Fibroblast of villous mesenchyme (primary cell): Measurements from ENCODE around the gene VEPH1. TPM values are rescaled to one million over a fixed set of nuclear protein-coding genes. Genes with fewer than 3 reads are reported as not detected.

Experiments
- DNase-seq: peaks from one replicate; pipeline ENCODE4 v3.0.0-alpha.2; 2010; ENCODE audit warnings: low read depth
- H3K4me3 ChIP-seq: 2 replicates; pipeline ENCODE4 v1.5.1; 2011; ENCODE audit warnings: low read depth, mild to moderate bottlenecking, low read length
- total RNA-seq: library from RNA; depleted of rRNA; stranded (reverse); fragments of >200 nt; gene quantifications from 2 replicates; pipeline ENCODE4 v1.2.3, GENCODE V29; 2012
- TF ChIP-seq, protein P1 (sequence below): IDR thresholded peaks from 2 replicates; pipeline ENCODE4 v1.5.1; 2012; ENCODE audit warnings: low read depth, mild to moderate bottlenecking, low read length; ENCODE audit not compliant: insufficient read depth

The VEPH1 gene
- total RNA-seq, 1 donor: 8.6 TPM

DNA sequence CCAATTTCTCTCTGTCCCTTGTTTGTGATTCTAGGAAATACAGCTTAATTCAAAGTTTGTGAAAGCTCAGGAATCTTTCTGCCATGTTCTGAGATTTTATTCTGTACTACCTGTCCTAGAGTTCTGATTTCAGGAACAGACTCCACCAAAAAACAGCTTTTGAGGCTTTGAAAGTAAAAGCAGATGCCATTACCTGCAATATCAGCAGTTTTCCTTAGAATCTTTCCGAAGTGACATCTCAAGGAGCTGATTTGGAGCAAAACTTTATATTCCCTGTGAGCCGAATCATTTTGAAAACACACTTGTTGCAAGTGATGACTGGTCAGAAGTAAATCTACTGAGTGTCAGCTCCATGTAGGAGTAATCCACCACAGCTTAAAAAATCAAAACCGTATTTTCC, 284.0 kb downstream of the VEPH1 start:
- DNase-seq: no peak
- H3K4me3 ChIP-seq: no peak overlapping the region
- TF ChIP-seq, protein P1, sequence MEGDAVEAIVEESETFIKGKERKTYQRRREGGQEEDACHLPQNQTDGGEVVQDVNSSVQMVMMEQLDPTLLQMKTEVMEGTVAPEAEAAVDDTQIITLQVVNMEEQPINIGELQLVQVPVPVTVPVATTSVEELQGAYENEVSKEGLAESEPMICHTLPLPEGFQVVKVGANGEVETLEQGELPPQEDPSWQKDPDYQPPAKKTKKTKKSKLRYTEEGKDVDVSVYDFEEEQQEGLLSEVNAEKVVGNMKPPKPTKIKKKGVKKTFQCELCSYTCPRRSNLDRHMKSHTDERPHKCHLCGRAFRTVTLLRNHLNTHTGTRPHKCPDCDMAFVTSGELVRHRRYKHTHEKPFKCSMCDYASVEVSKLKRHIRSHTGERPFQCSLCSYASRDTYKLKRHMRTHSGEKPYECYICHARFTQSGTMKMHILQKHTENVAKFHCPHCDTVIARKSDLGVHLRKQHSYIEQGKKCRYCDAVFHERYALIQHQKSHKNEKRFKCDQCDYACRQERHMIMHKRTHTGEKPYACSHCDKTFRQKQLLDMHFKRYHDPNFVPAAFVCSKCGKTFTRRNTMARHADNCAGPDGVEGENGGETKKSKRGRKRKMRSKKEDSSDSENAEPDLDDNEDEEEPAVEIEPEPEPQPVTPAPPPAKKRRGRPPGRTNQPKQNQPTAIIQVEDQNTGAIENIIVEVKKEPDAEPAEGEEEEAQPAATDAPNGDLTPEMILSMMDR: no peak

Other genes with a start within 250 kb of the VEPH1 start
- 22.5 and 47.0 TPM in 2 replicates for gene PTX3, start 66.6 kb downstream of the VEPH1 start, total RNA-seq